Measurements from ENCODE around the gene LTN1.

The LTN1 gene

DNA sequence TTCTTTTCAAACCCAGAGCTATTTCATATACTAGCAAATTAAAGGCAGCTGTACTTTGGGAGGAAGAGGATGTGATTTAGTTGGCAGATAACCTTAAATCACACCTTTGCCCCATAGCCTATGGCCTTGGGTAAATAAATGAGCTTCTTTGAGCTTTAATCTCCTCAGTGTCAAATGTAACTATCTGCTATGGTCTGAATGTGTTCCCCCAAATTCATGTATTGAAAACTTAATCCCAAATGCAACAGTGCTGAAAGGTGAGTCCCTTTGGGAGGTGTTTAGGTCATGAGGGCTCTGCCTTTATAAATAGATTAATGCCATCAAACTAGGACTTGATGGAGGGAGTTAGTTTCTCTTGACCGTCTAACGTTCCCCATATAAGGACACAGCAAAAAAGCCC, 85.8 kb downstream of the LTN1 start:
- no peak overlapping the region for H3K4me3 ChIP-seq (ENCODE audit: low read length)
- no peaks in the 10 kb centered on the region; the same call in 1 of the 2 replicates for H3K36me3 ChIP-seq (ENCODE audit: control insufficient read depth, insufficient read depth, low read length)
- H3K27me3 ChIP-seq (ENCODE audit: control insufficient read depth, insufficient read depth, low read length) = no peaks in the 10 kb centered on the region
- H3K27ac ChIP-seq (ENCODE audit: low read length) = no peak overlapping the region
- WGBS (ENCODE audit: insufficient coverage, insufficient read length) = no CpG with 5 or more reads among the region's 2 CpGs
- H3K9me3 ChIP-seq (ENCODE audit: control insufficient read depth, insufficient read depth, low read length) = no peaks in the 10 kb centered on the region
- no peaks in the 10 kb centered on the region for H3K4me1 ChIP-seq (ENCODE audit: control insufficient read depth, insufficient read depth, low read length)
- DNase-seq (ENCODE audit: low read depth, low spot score) = no peak

DNA sequence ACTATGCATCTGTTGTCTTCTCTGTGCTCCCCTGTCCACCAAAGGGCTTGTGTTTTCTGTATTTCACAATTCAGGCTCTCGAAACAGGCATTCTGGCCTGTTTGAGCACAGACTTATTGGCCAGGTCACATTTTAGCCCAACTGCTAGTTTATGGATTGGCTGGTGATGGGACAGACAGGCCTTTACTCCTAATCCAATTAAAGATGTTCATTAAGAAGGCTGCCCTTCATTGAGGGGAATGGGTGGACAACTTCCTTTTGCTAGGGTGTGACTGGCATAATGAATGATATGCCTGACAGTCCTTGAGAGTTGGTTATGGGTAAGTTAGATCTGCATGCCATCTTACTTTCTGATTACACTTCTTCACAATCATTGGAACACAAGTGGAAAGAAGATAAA, 86.4 kb downstream of the LTN1 start:
- WGBS (ENCODE audit: insufficient coverage, insufficient read length) = no CpG with 5 or more reads among the region's 1 CpG
- no peaks in the 10 kb centered on the region for H3K9me3 ChIP-seq (ENCODE audit: control insufficient read depth, insufficient read depth, low read length)
- H3K27ac ChIP-seq (ENCODE audit: low read length) = no peak overlapping the region
- no peaks in the 10 kb centered on the region for H3K4me1 ChIP-seq (ENCODE audit: control insufficient read depth, insufficient read depth, low read length)
- H3K36me3 ChIP-seq (ENCODE audit: control insufficient read depth, insufficient read depth, low read length) = no peaks in the 10 kb centered on the region; the same call in 1 of the 2 replicates
- H3K27me3 ChIP-seq (ENCODE audit: control insufficient read depth, insufficient read depth, low read length) = no peaks in the 10 kb centered on the region
- H3K4me3 ChIP-seq (ENCODE audit: low read length) = no peak overlapping the region
- no peak for DNase-seq (ENCODE audit: low read depth, low spot score)

DNA sequence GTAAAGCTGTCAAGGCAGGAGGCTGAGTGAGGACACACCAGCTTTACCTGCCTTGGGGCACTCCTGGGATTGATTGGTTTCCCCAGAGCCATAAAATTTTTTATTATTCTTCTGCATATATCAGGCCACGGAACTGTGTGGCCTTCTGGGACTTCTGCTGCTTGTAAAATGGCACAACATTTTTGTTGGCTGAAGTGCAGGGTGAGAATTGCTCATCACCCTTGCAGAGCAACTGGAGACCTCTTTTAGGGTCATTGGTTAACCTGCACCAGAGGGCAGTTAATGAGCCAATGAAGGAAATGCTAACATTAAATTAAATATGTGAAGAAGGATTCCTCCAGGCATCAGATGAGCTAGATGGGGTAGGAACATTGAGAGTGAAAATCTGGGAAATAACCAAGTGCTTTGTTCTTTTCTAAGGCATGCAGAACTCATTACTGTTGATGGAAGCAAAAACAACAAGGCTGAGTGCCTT, 87.7 kb downstream of the LTN1 start:
- H3K4me3 ChIP-seq (ENCODE audit: low read length) = no peak overlapping the region
- H3K4me1 ChIP-seq (ENCODE audit: control insufficient read depth, insufficient read depth, low read length) = no peaks in the 10 kb centered on the region
- H3K9me3 ChIP-seq (ENCODE audit: control insufficient read depth, insufficient read depth, low read length) = no peaks in the 10 kb centered on the region
- DNase-seq (ENCODE audit: low read depth, low spot score) = no peak
- H3K36me3 ChIP-seq (ENCODE audit: control insufficient read depth, insufficient read depth, low read length) = no peaks in the 10 kb centered on the region; the same call in 1 of the 2 replicates
- no peaks in the 10 kb centered on the region for H3K27me3 ChIP-seq (ENCODE audit: control insufficient read depth, insufficient read depth, low read length)
- H3K27ac ChIP-seq (ENCODE audit: low read length) = no peak overlapping the region
- WGBS (ENCODE audit: insufficient coverage, insufficient read length) = no CpG with 5 or more reads among the region's 1 CpG

DNA sequence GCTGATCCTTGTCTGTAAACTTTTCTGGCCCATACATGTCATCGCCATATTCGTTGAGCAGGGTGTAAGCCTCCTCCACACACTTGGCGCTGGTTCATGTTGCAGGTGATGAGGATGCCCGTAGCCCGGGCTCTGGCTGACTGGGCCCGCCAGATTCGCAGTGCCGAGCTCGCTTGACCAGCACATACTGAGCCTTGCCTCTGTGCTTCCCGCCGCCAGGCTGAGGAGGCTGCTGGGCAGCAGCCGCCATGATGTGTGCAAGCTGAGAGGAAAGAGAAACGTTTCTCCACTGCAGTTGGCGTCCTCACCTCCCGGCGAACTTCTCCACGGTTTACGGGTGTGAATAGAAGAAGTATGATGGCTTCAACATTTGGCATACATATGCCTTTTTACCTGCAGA, 89.2 kb downstream of the LTN1 start:
- H3K4me3 ChIP-seq (ENCODE audit: low read length) = no peak overlapping the region
- H3K9me3 ChIP-seq (ENCODE audit: control insufficient read depth, insufficient read depth, low read length) = no peaks in the 10 kb centered on the region
- no peak overlapping the region for H3K27ac ChIP-seq (ENCODE audit: low read length)
- H3K27me3 ChIP-seq (ENCODE audit: control insufficient read depth, insufficient read depth, low read length) = no peaks in the 10 kb centered on the region
- H3K4me1 ChIP-seq (ENCODE audit: control insufficient read depth, insufficient read depth, low read length) = no peaks in the 10 kb centered on the region
- no peaks in the 10 kb centered on the region; the same call in 1 of the 2 replicates for H3K36me3 ChIP-seq (ENCODE audit: control insufficient read depth, insufficient read depth, low read length)
- no CpG with 5 or more reads among the region's 18 CpGs for WGBS (ENCODE audit: insufficient coverage, insufficient read length)
- no peak for DNase-seq (ENCODE audit: low read depth, low spot score)

DNA sequence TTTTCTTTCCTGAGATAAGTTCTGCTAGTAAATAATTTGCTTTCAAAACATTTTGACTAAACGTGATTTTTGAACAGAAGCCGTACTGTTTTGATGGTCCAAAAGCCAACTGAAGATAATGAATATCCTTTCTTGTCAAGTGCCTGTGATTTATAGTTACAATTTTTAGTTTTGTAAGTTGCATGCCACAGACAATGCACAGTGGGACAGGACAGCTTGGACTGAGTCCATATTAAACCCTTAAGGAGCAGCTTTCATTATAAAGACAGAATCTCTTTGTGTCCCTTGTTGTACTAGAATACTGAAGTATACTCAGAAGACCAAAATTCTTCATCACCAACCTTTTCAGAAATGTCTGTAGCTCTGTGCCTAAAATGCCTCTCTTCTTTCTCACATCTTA, 92.2 kb downstream of the LTN1 start:
- no CpG with 5 or more reads among the region's 2 CpGs for WGBS (ENCODE audit: insufficient coverage, insufficient read length)
- DNase-seq (ENCODE audit: low read depth, low spot score) = no peak

DNA sequence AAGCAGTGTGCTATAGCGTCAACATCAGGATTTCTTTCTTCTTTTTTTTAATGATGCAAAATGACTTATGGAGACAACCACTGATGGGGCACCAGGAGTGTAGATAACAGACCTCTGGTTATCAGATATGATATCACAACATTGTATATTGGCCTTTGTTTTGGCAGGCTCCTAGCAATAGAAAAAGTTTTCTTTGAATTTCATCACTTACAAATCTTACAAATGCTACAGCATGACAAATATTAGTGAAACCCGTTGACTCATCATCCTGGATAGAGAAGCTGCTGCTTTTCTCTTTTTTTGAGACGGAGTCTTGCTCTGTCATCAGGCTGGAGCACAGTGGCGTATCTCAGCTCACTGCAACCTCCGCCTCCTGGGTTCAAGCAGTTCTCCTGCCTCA, 92.9 kb downstream of the LTN1 start:
- H3K4me3 ChIP-seq (ENCODE audit: low read length) = no peak overlapping the region
- H3K36me3 ChIP-seq (ENCODE audit: control insufficient read depth, insufficient read depth, low read length) = no peaks in the 10 kb centered on the region; the same call in 1 of the 2 replicates
- no peak overlapping the region for H3K27ac ChIP-seq (ENCODE audit: low read length)
- WGBS (ENCODE audit: insufficient coverage, insufficient read length) = no CpG with 5 or more reads among the region's 5 CpGs
- H3K9me3 ChIP-seq (ENCODE audit: control insufficient read depth, insufficient read depth, low read length) = no peaks in the 10 kb centered on the region
- no peaks in the 10 kb centered on the region for H3K27me3 ChIP-seq (ENCODE audit: control insufficient read depth, insufficient read depth, low read length)
- DNase-seq (ENCODE audit: low read depth, low spot score) = no peak
- no peaks in the 10 kb centered on the region for H3K4me1 ChIP-seq (ENCODE audit: control insufficient read depth, insufficient read depth, low read length)

More for the DNA sequence above, 92.2 kb downstream of the LTN1 start:
- Histone ChIP-seq H3K27ac (ENCODE audit: low read length) (no peak overlapping the region), H3K36me3 (ENCODE audit: control insufficient read depth, insufficient read depth, low read length) (no peaks in the 10 kb centered on the region; the same call in 1 of the 2 replicates), H3K9me3 (ENCODE audit: control insufficient read depth, insufficient read depth, low read length) (no peaks in the 10 kb centered on the region), H3K4me3 (ENCODE audit: low read length) (no peak overlapping the region), H3K27me3 (ENCODE audit: control insufficient read depth, insufficient read depth, low read length) (no peaks in the 10 kb centered on the region), H3K4me1 (ENCODE audit: control insufficient read depth, insufficient read depth, low read length) (no peaks in the 10 kb centered on the region)

DNA sequence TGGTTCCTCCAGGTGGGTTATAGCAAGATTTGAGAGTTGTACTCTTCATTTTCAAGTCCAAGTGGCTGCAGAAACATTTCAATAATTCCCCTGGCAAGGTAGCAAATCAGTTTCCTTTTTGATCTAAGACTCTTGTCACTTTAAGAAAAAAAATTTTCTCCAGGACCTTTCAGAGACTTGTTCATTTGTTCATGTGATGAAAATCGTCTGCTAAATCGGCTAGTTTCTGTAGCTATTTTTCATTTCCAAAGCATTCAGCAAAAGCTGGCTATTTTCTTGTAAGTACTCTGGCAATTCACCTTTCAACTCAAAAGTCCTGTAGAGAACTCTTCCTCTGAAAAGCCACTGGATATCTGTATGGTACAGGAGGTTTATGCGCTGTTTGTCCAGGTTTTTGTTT, 93.5 kb downstream of the LTN1 start:
- H3K9me3 ChIP-seq (ENCODE audit: control insufficient read depth, insufficient read depth, low read length) = no peaks in the 10 kb centered on the region
- no peak for DNase-seq (ENCODE audit: low read depth, low spot score)
- no CpG with 5 or more reads among the region's 3 CpGs for WGBS (ENCODE audit: insufficient coverage, insufficient read length)
- H3K27me3 ChIP-seq (ENCODE audit: control insufficient read depth, insufficient read depth, low read length) = no peaks in the 10 kb centered on the region
- no peak overlapping the region for H3K4me3 ChIP-seq (ENCODE audit: low read length)
- H3K27ac ChIP-seq (ENCODE audit: low read length) = no peak overlapping the region
- no peaks in the 10 kb centered on the region; the same call in 1 of the 2 replicates for H3K36me3 ChIP-seq (ENCODE audit: control insufficient read depth, insufficient read depth, low read length)
- H3K4me1 ChIP-seq (ENCODE audit: control insufficient read depth, insufficient read depth, low read length) = no peaks in the 10 kb centered on the region

DNA sequence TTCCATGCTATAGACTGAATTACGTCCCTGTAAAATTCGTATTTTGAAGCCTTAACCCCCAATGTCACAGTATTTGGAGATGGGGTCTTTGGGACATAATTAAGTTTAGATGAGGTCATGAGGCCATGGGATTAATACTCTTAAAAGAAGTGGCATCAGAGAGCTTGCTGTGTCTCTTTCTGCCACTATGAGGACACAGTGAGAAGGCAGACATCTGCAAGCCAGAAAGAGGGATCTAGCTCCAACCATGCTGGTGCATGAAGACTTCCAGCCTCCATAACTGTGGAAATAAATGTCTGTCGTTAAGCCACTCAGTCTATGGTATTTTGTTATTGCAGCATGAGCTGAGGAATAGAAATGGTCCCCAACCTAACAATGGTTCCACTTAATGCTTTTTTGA, 99.0 kb downstream of the LTN1 start:
- Histone ChIP-seq H3K9me3 (ENCODE audit: control insufficient read depth, insufficient read depth, low read length) (no peaks in the 10 kb centered on the region), H3K4me3 (ENCODE audit: low read length) (no peak overlapping the region), H3K27ac (ENCODE audit: low read length) (no peak overlapping the region), H3K36me3 (ENCODE audit: control insufficient read depth, insufficient read depth, low read length) (no peaks in the 10 kb centered on the region), H3K4me1 (ENCODE audit: control insufficient read depth, insufficient read depth, low read length) (no peaks in the 10 kb centered on the region), H3K27me3 (ENCODE audit: control insufficient read depth, insufficient read depth, low read length) (no peaks in the 10 kb centered on the region)
- no CpG with 5 or more reads among the region's 3 CpGs for WGBS (ENCODE audit: insufficient coverage, insufficient read length)
- no peak for DNase-seq (ENCODE audit: low read depth, low spot score)

DNA sequence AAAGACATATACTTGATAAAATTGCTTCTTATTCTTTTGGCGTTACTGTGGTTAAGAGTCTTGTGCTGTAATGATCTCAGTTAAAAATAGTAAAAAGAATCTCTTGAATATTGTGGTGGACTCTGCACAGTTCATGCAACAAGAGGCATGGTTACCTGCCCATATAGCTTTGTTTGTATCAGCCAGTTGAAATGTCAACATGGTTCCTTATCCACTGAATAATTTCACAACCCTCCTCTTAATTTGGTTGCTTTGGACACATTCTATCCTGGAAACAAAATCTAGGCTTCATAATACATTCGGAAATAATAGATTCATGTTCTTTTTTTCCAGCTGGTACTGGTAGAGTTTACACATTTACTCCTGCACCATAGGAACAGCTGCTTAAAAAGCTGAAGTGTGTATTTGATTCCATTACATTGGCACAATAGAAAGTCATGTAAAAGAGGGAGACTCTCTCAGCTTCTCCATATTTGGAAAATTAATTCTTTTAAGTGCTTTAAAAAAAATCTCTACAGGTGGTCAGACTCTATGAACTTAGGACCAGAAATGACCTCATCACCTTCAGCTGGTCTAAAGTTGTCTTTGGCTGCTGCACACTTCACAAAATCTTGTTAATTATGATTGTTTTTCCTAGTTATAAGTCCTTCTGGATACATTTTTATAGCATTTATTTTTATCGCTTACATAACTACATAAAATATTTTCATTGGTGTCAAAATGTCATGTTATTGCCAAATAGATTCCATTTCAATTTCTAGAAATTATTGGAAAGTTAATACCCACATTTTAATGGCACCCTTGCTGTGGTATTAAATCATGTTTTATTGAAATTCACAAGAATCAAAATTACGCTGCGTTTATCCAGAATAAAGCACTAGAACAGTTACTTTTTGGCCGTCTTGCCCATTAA, 100.2 kb downstream of the LTN1 start:
- Histone ChIP-seq H3K27ac (ENCODE audit: low read length) (no peak overlapping the region), H3K4me3 (ENCODE audit: low read length) (no peak overlapping the region), H3K9me3 (ENCODE audit: control insufficient read depth, insufficient read depth, low read length) (no peaks in the 10 kb centered on the region), H3K27me3 (ENCODE audit: control insufficient read depth, insufficient read depth, low read length) (no peaks in the 10 kb centered on the region), H3K4me1 (ENCODE audit: control insufficient read depth, insufficient read depth, low read length) (no peaks in the 10 kb centered on the region), H3K36me3 (ENCODE audit: control insufficient read depth, insufficient read depth, low read length) (no peaks in the 10 kb centered on the region)
- no CpG with 5 or more reads among the region's 6 CpGs for WGBS (ENCODE audit: insufficient coverage, insufficient read length)
- no peak for DNase-seq (ENCODE audit: low read depth, low spot score)

DNA sequence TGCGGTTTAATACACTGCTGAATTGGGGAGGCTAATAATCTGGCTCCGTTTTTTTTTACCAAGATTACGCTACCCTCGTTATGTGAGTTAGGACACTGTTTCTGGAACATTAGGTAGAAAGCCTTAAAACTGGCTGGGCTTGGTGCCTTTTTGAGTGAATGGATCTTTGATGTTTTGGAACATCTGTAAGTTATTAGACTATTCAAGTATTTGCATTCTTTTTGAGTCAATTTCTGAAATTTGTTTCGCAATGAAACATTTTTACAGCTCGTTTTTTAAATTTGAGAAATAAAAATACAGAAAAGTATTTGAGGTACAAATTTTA, 106.9 kb downstream of the LTN1 start:
- no peak overlapping the region for H3K4me3 ChIP-seq (ENCODE audit: low read length)
- H3K27ac ChIP-seq (ENCODE audit: low read length) = no peak overlapping the region
- WGBS (ENCODE audit: insufficient coverage, insufficient read length) = no CpG with 5 or more reads among the region's 6 CpGs

More for the DNA sequence above, 106.9 kb downstream of the LTN1 start:
- H3K4me1 ChIP-seq (ENCODE audit: control insufficient read depth, insufficient read depth, low read length) = no peaks in the 10 kb centered on the region
- no peaks in the 10 kb centered on the region for H3K27me3 ChIP-seq (ENCODE audit: control insufficient read depth, insufficient read depth, low read length)
- H3K36me3 ChIP-seq (ENCODE audit: control insufficient read depth, insufficient read depth, low read length) = no peaks in the 10 kb centered on the region; the same call in 1 of the 2 replicates
- H3K9me3 ChIP-seq (ENCODE audit: control insufficient read depth, insufficient read depth, low read length) = no peaks in the 10 kb centered on the region
- no peak for DNase-seq (ENCODE audit: low read depth, low spot score)

Data from iPS DF 6.9 (cell line).